Measurements from ENCODE around the gene UBE2J2. TPM values are rescaled to one million over a fixed set of nuclear protein-coding genes. Genes with fewer than 3 reads are reported as not detected.

Gene UBE2J2
- total and polyA plus RNA-seq, 4 donors: 21.0 to 30.4 (median 25.8) TPM

- TF ChIP-seq JUND (IDR thresholded peaks at IDR 0.05): no peak
- TF ChIP-seq HNF4G (IDR thresholded peaks at IDR 0.05): no peak
- TF ChIP-seq GABPA (IDR thresholded peaks at IDR 0.05 in 1 of 2, conservative IDR thresholded peaks at IDR 0.05 in 1 of 2): no peak
- no peak for TF ChIP-seq EGR1 (IDR thresholded peaks at IDR 0.05; ENCODE audit: low read depth in 2 of 2)
- no peak for TF ChIP-seq HNF4A (conservative IDR thresholded peaks at IDR 0.05)
- no peak for TF ChIP-seq TAF1 (conservative IDR thresholded peaks at IDR 0.05)
- TF ChIP-seq REST (IDR thresholded peaks at IDR 0.05): no peak
- no peak for DNase-seq (ENCODE audit: low spot score)
- Histone ChIP-seq H3K27ac (ENCODE audit: low read depth in 1 of 2, low read length in 2 of 2) (no peak overlapping the region), H3K27me3 (ENCODE audit: control insufficient read depth in 4 of 4, insufficient read depth in 4 of 4, low read length in 3 of 4) (no peaks in the 10 kb centered on the region), H3K4me1 (ENCODE audit: control insufficient read depth in 4 of 4, insufficient read depth in 4 of 4, low read length in 3 of 4) (peaks cover 10 to 33% (median 23%) of the 10 kb centered on the region in 4 donors), H3K4me3 (ENCODE audit: low read depth in 1 of 3, low read length in 3 of 3) (no peak overlapping the region), H3K36me3 (ENCODE audit: control insufficient read depth in 4 of 4, insufficient read depth in 3 of 4, low read depth in 1 of 4, low read length in 3 of 4) (peaks cover 3 to 38% (median 16%) of the 10 kb centered on the region in 4 donors), H3K9me3 (ENCODE audit: control insufficient read depth in 4 of 4, low read length in 3 of 4) (no peaks in the 10 kb centered on the region), H3K9ac (ENCODE audit: low read depth in 1 of 2, low read length in 2 of 2) (no peak overlapping the region)
- WGBS: 89% methylated on average over 21 of the region's 21 CpGs
These were observed 36.9 kb upstream of the UBE2J2 start for GRCh38 chr1:1310476-1311053.

- WGBS: 90% methylated on average over 3 of the region's 3 CpGs
- no peak for DNase-seq (ENCODE audit: low spot score)
- Histone ChIP-seq H3K36me3 (ENCODE audit: control insufficient read depth in 4 of 4, insufficient read depth in 3 of 4, low read depth in 1 of 4, low read length in 3 of 4) (peaks cover 3 to 35% (median 16%) of the 10 kb centered on the region in 4 donors), H3K27ac (ENCODE audit: low read depth in 1 of 2, low read length in 2 of 2) (no peak overlapping the region), H3K9ac (ENCODE audit: low read depth in 1 of 2, low read length in 2 of 2) (no peak overlapping the region), H3K4me3 (ENCODE audit: low read depth in 1 of 3, low read length in 3 of 3) (no peak overlapping the region), H3K27me3 (ENCODE audit: control insufficient read depth in 4 of 4, insufficient read depth in 4 of 4, low read length in 3 of 4) (no peaks in the 10 kb centered on the region), H3K9me3 (ENCODE audit: control insufficient read depth in 4 of 4, low read length in 3 of 4) (no peaks in the 10 kb centered on the region), H3K4me1 (ENCODE audit: control insufficient read depth in 4 of 4, insufficient read depth in 4 of 4, low read length in 3 of 4) (peaks cover 15 to 38% (median 29%) of the 10 kb centered on the region in 4 donors)
- no peak for TF ChIP-seq JUND (IDR thresholded peaks at IDR 0.05)
- no peak for TF ChIP-seq REST (IDR thresholded peaks at IDR 0.05)
- no peak for TF ChIP-seq HNF4G (IDR thresholded peaks at IDR 0.05)
- TF ChIP-seq HNF4A (conservative IDR thresholded peaks at IDR 0.05): no peak
- TF ChIP-seq ATF3 (IDR thresholded peaks at IDR 0.05): no peak
These were observed 36.4 kb upstream of the UBE2J2 start for GRCh38 chr1:1310109-1310385.
